Astrocyte (in vitro differentiated cells and primary cell): ENCODE measurements around the gene RNF41. TPM values are rescaled to one million over a fixed set of nuclear protein-coding genes. Genes with fewer than 3 reads are reported as not detected.
A peak's percentile ranks its signal among the peaks of the same experiment; 100 is the strongest.

ENCODE experiments used
- DNase-seq: peaks from one replicate; pipeline ENCODE4 v3.0.0-alpha.2; 2010; ENCODE audit warnings: low read depth
- FAIRE-seq: peaks from 2 replicates; lab custom pipeline; 2011; peaks lifted over from hg19 to GRCh38; lab: Jason Lieb, UNC
- H2AFZ ChIP-seq: 2 replicates; pipeline ENCODE4 v1.6.0; 2012; ENCODE audit warnings: low read depth, low read length, inconsistent platforms
- H3K27ac ChIP-seq: 2 replicates; pipeline ENCODE4 v1.5.1; 2011; ENCODE audit warnings: low read depth, low read length, inconsistent platforms
- H3K27me3 ChIP-seq: 2 replicates; pipeline ENCODE4 v1.6.0; 2011; ENCODE audit warnings: low read length, inconsistent platforms; ENCODE audit not compliant: insufficient read depth
- H3K36me3 ChIP-seq: 2 replicates; pipeline ENCODE4 v1.5.1; 2011; ENCODE audit warnings: low read length, inconsistent platforms; ENCODE audit not compliant: insufficient read depth
- H3K4me1 ChIP-seq: 2 replicates; pipeline ENCODE4 v1.5.1; 2011; ENCODE audit warnings: low read length, inconsistent platforms; ENCODE audit not compliant: insufficient read depth
- H3K4me2 ChIP-seq: 2 replicates; pipeline ENCODE4 v1.6.0; 2012; ENCODE audit warnings: low read length, inconsistent platforms
- H3K4me3 ChIP-seq: 2 replicates; pipeline ENCODE4 v1.5.1; 2011; ENCODE audit warnings: low read depth, mild to moderate bottlenecking, low read length, inconsistent platforms; ENCODE audit not compliant: insufficient read depth
- H3K79me2 ChIP-seq: 2 replicates; pipeline ENCODE4 v1.6.0; 2012; ENCODE audit warnings: mild to moderate bottlenecking, low read length, inconsistent platforms; ENCODE audit not compliant: insufficient read depth
- H3K9ac ChIP-seq: 2 replicates; pipeline ENCODE4 v1.6.0; 2012; ENCODE audit warnings: mild to moderate bottlenecking, low read length, inconsistent platforms
- H3K9me3 ChIP-seq: 2 replicates; pipeline ENCODE4 v1.5.1; 2012; ENCODE audit warnings: low read depth, mild to moderate bottlenecking, low read length, inconsistent platforms; ENCODE audit not compliant: insufficient read depth
- H4K20me1 ChIP-seq: 2 replicates; pipeline ENCODE4 v1.6.0; 2012; ENCODE audit warnings: low read length, inconsistent platforms; ENCODE audit not compliant: insufficient read depth
- H3K27ac Mint-ChIP-seq: one replicate; pipeline ENCODE4 v1.8.0; 2021; ENCODE audit warnings: mild to moderate bottlenecking, mixed read lengths; ENCODE audit not compliant: unreplicated experiment
- H3K27me3 Mint-ChIP-seq: one replicate; pipeline ENCODE4 v1.8.0; 2021; ENCODE audit warnings: low read depth, mixed read lengths; ENCODE audit not compliant: unreplicated experiment
- H3K36me3 Mint-ChIP-seq: one replicate; pipeline ENCODE4 v1.8.0; 2021; ENCODE audit warnings: low read depth, mixed read lengths; ENCODE audit not compliant: unreplicated experiment
- H3K4me1 Mint-ChIP-seq: one replicate; pipeline ENCODE4 v1.8.0; 2021; ENCODE audit warnings: low read depth, mixed read lengths; ENCODE audit not compliant: unreplicated experiment
- H3K4me3 Mint-ChIP-seq: one replicate; pipeline ENCODE4 v1.8.0; 2021; ENCODE audit warnings: mild to moderate bottlenecking, moderate library complexity, mixed read lengths; ENCODE audit not compliant: unreplicated experiment
- H3K9me3 Mint-ChIP-seq: one replicate; pipeline ENCODE4 v1.8.0; 2021; ENCODE audit warnings: mild to moderate bottlenecking, mixed read lengths; ENCODE audit not compliant: unreplicated experiment
- CTCF ChIP-seq: IDR thresholded peaks from 2 replicates; pipeline ENCODE4 v1.5.1; 2011; ENCODE audit warnings: low read depth, mild to moderate bottlenecking, inconsistent platforms, low read length, moderate library complexity; ENCODE audit not compliant: insufficient read depth
- EZH2 ChIP-seq: IDR thresholded peaks from 2 replicates; pipeline ENCODE4 v1.6.1; 2012; ENCODE audit warnings: mild to moderate bottlenecking, low read length, inconsistent platforms; ENCODE audit not compliant: insufficient read depth
- total RNA-seq: library from RNA; stranded (reverse); gene quantifications from 2 replicates; pipeline ENCODE4 v1.2.1, GENCODE V29; 2021

RNF41 gene
- total RNA-seq, 1 donor from 2014 or later, result 85.8 TPM

- H2AFZ ChIP-seq, result no peak overlapping the region
- no peaks in the 10 kb centered on the region for H3K9me3 ChIP-seq
- Mint-ChIP-seq H3K4me3 (peak overlapping the region; percentile 55), H3K27me3 (no peaks in the 10 kb centered on the region), H3K9me3 (no peaks in the 10 kb centered on the region), H3K27ac (peak overlapping the region; percentile 83), H3K36me3 (no peaks in the 10 kb centered on the region), H3K4me1 (peaks cover 25% of the 10 kb centered on the region)
- FAIRE-seq (peak; percentile 29), DNase-seq (peak; percentile 69)
- H3K4me3 ChIP-seq, result no peak overlapping the region
- no peak overlapping the region for H3K9ac ChIP-seq
- H4K20me1 ChIP-seq, result peaks cover 7% of the 10 kb centered on the region
- peak overlapping the region; percentile 23 for H3K27ac ChIP-seq
- peaks cover 14% of the 10 kb centered on the region for H3K79me2 ChIP-seq
- H3K27me3 ChIP-seq, result no peaks in the 10 kb centered on the region
- TF ChIP-seq EZH2 (no peak), CTCF (no peak)
- peaks cover 31% of the 10 kb centered on the region for H3K4me1 ChIP-seq
- H3K4me2 ChIP-seq, result peak overlapping the region; percentile 35
- no peaks in the 10 kb centered on the region for H3K36me3 ChIP-seq
These were observed 39.9 kb upstream of the RNF41 start for GRCh38 chr12:56261503-56262232.

GRCh38 chr12:56260921-56261320 lies 39.2 kb upstream of the RNF41 start:
- H3K79me2 ChIP-seq, result peaks cover 22% of the 10 kb centered on the region
- H3K36me3 Mint-ChIP-seq, result peaks cover 2% of the 10 kb centered on the region
- H3K4me3 Mint-ChIP-seq, result no peak overlapping the region
- H3K4me2 ChIP-seq, result no peak overlapping the region
- no peaks in the 10 kb centered on the region for H3K27me3 Mint-ChIP-seq
- no peaks in the 10 kb centered on the region for H3K9me3 ChIP-seq
- no peaks in the 10 kb centered on the region for H3K27me3 ChIP-seq
- H4K20me1 ChIP-seq, result peaks cover 15% of the 10 kb centered on the region
- H2AFZ ChIP-seq, result no peak overlapping the region
- FAIRE-seq (no peak), DNase-seq (no peak)
- H3K4me3 ChIP-seq, result no peak overlapping the region
- peaks cover 28% of the 10 kb centered on the region for H3K4me1 Mint-ChIP-seq
- no peak overlapping the region for H3K27ac ChIP-seq
- peaks cover 2% of the 10 kb centered on the region for H3K36me3 ChIP-seq
- H3K27ac Mint-ChIP-seq, result peak overlapping the region; percentile 73
- no peaks in the 10 kb centered on the region for H3K9me3 Mint-ChIP-seq
- H3K9ac ChIP-seq, result no peak overlapping the region
- TF ChIP-seq CTCF (no peak), EZH2 (no peak)
- peaks cover 33% of the 10 kb centered on the region for H3K4me1 ChIP-seq

- no peak overlapping the region for H3K4me3 Mint-ChIP-seq
- peaks cover 27% of the 10 kb centered on the region for H3K79me2 ChIP-seq
- no peak overlapping the region for H3K27ac ChIP-seq
- no peak overlapping the region for H2AFZ ChIP-seq
- H3K27me3 ChIP-seq, result no peaks in the 10 kb centered on the region
- H3K4me1 ChIP-seq, result peaks cover 35% of the 10 kb centered on the region
- H3K9ac ChIP-seq, result no peak overlapping the region
- H3K9me3 Mint-ChIP-seq, result no peaks in the 10 kb centered on the region
- DNase-seq, result no peak
- peaks cover 30% of the 10 kb centered on the region for H3K4me1 Mint-ChIP-seq
- H4K20me1 ChIP-seq, result peaks cover 20% of the 10 kb centered on the region
- H3K9me3 ChIP-seq, result no peaks in the 10 kb centered on the region
- H3K27ac Mint-ChIP-seq, result peak overlapping the region; percentile 73
- H3K4me3 ChIP-seq, result no peak overlapping the region
- TF ChIP-seq CTCF (no peak), EZH2 (no peak)
- no peak for FAIRE-seq
- no peak overlapping the region for H3K4me2 ChIP-seq
- H3K36me3 ChIP-seq, result peaks cover 7% of the 10 kb centered on the region
- no peaks in the 10 kb centered on the region for H3K27me3 Mint-ChIP-seq
- peaks cover 2% of the 10 kb centered on the region for H3K36me3 Mint-ChIP-seq
These were observed 38.7 kb upstream of the RNF41 start for GRCh38 chr12:56260380-56260779.
